PC-9 (cell line): ENCODE measurements around the gene TPP1. TPM values are rescaled to one million over a fixed set of nuclear protein-coding genes. Genes with fewer than 3 reads are reported as not detected.

Experiments
- BruUV-seq: library from RNA; stranded (reverse); fragments of 400-500 nt; replicated peaks from 2 replicates; lab custom pipeline; 2021; lab: Mats Ljungman, UMichigan
- CTCF ChIA-PET: fragments of 300-600 bp; sonication (Branson Sonifier 250); formaldehyde crosslinking; loops from one replicate; lab custom pipeline; 2022; ENCODE audit warnings: antibody characterized with exemption; lab: Charles Lee
- POLR2A ChIA-PET: fragments of 300-600 bp; sonication (Branson Sonifier 250); formaldehyde crosslinking; loops from one replicate; lab custom pipeline; 2022; ENCODE audit warnings: antibody characterized with exemption; ENCODE audit not compliant: unreplicated experiment; lab: Charles Lee
- DNase-seq, 2 experiments: peaks; one replicate each; pipeline versions ENCODE4 v3.0.0 to v3.0.0-alpha.2; 2015 to 2022; ENCODE audit warnings: mixed read lengths in 1 of 2
- H2AFZ ChIP-seq: fragments of 200-600 bp; sonication (generic); 2 replicates; pipeline ENCODE4 v1.8.1; 2017; ENCODE audit warnings: antibody characterized with exemption
- H3F3A ChIP-seq: fragments of 200-600 bp; sonication (generic); 2 replicates; pipeline ENCODE4 v1.8.1; 2017; ENCODE audit warnings: antibody characterized with exemption, mild to moderate bottlenecking, low read depth; ENCODE audit not compliant: insufficient read depth
- H3K27ac ChIP-seq: fragments of 200-600 bp; sonication (generic); 2 replicates; pipeline ENCODE4 v1.6.1; 2016; ENCODE audit warnings: mixed run types
- H3K27me3 ChIP-seq: fragments of 200-600 bp; sonication (generic); 2 replicates; pipeline ENCODE4 v1.6.1; 2016; ENCODE audit warnings: low read depth, mixed run types; ENCODE audit not compliant: insufficient read depth
- H3K36me3 ChIP-seq: fragments of 200-600 bp; sonication (generic); 2 replicates; pipeline ENCODE4 v1.6.1; 2016; ENCODE audit warnings: low read depth, mixed run types
- H3K4me1 ChIP-seq: fragments of 200-600 bp; sonication (generic); replicated peaks from 2 replicates; pipeline ENCODE4 v1.6.1; 2016; ENCODE audit warnings: mixed run types; ENCODE audit not compliant: insufficient read depth
- H3K4me2 ChIP-seq: fragments of 200-600 bp; sonication (generic); 2 replicates; pipeline ENCODE4 v1.6.1; 2017; ENCODE audit warnings: mixed run types
- H3K4me3 ChIP-seq: fragments of 200-600 bp; sonication (generic); 2 replicates; pipeline ENCODE4 v1.6.1; 2016; ENCODE audit warnings: mixed run types
- H3K79me2 ChIP-seq: fragments of 200-600 bp; sonication (generic); 2 replicates; pipeline ENCODE4 v1.6.1; 2017; ENCODE audit warnings: low read depth, mixed run types
- H3K9me2 ChIP-seq: fragments of 200-600 bp; sonication (generic); 2 replicates; pipeline ENCODE4 v1.8.1; 2017; ENCODE audit warnings: mild to moderate bottlenecking; ENCODE audit not compliant: insufficient read depth
- H3K9me3 ChIP-seq: fragments of 200-600 bp; sonication (generic); 2 replicates; pipeline ENCODE4 v1.8.1; 2016; ENCODE audit warnings: low read depth; ENCODE audit not compliant: insufficient read depth
- H4K20me1 ChIP-seq: fragments of 200-600 bp; sonication (generic); 2 replicates; pipeline ENCODE4 v1.8.1; 2017; ENCODE audit not compliant: insufficient read depth
- CTCF ChIP-seq: fragments of 200-600 bp; sonication (generic); conservative IDR thresholded peaks from 2 replicates; pipeline ENCODE4 v1.6.1; 2017; ENCODE audit warnings: mixed run types, antibody characterized with exemption, mild to moderate bottlenecking, moderate library complexity
- EZH2 ChIP-seq: fragments of 200-600 bp; sonication (generic); IDR thresholded peaks from 2 replicates; pipeline ENCODE4 v1.8.0; 2017; ENCODE audit warnings: antibody characterized with exemption, low read depth
- intact Hi-C: fragments of 100-400 bp; cut with micrococcal nuclease; formaldehyde crosslinking; loops from one replicate; pipeline ENCODE4 v1.10.0; 2022; ENCODE audit not compliant: unreplicated experiment
- total RNA-seq: library from RNA; stranded (reverse); gene quantifications from 2 replicates; pipeline ENCODE4 v1.2.3, GENCODE V29; 2021

Gene TPP1
- total RNA-seq, 1 experiment from 2014 or later, result 31.4 TPM

GRCh38 chr11:6563121-6563619 lies 56.1 kb downstream of the TPP1 start:
- POLR2A ChIA-PET, result no interaction called here
- intact Hi-C loops, result no loop called here

More at GRCh38 chr11:6563121-6563619, 56.1 kb downstream of the TPP1 start:
- Histone ChIP-seq H3K79me2 (no peaks in the 10 kb centered on the region), H3K9me2 (no peaks in the 10 kb centered on the region), H3K4me3 (no peak overlapping the region), H3F3A (no peaks in the 10 kb centered on the region), H3K36me3 (no peaks in the 10 kb centered on the region), H3K27ac (no peak overlapping the region), H3K27me3 (no peaks in the 10 kb centered on the region), H4K20me1 (no peaks in the 10 kb centered on the region), H3K4me2 (no peak overlapping the region), H3K9me3 (no peaks in the 10 kb centered on the region), H2AFZ (no peak overlapping the region), H3K4me1 (no peaks in the 10 kb centered on the region)
- BruUV-seq, result no TSS peak
- no peak for DNase-seq
- CTCF ChIA-PET, result no interaction called here
- TF ChIP-seq EZH2 (no peak), CTCF (no peak)

Other genes starting within 250 kb of the TPP1 start
- gene SMPD1, start 228.9 kb downstream of the TPP1 start, total RNA-seq, result 7.2 and 9.2 TPM in 2 replicates
- gene APBB1, start 200.3 kb downstream of the TPP1 start, total RNA-seq, result 0.90 and 1.4 TPM in 2 replicates
- 0.68 TPM in 1 of 2 replicates, not detected in the other for gene HPX, start 178.4 kb downstream of the TPP1 start, total RNA-seq
- 7.1 and 9.0 TPM in 2 replicates for gene TRIM3, start 145.5 kb downstream of the TPP1 start, total RNA-seq
- 42.7 and 49.5 TPM in 2 replicates for gene ARFIP2, start 138.1 kb downstream of the TPP1 start, total RNA-seq
- 18.5 and 22.3 TPM in 2 replicates for gene TIMM10B, start 137.9 kb downstream of the TPP1 start, total RNA-seq
- gene DNHD1, start 122.1 kb downstream of the TPP1 start, total RNA-seq, result 13.9 and 14.0 TPM in 2 replicates
- gene RRP8, start 15.8 kb downstream of the TPP1 start, total RNA-seq, result 10.0 and 10.1 TPM in 2 replicates
- 65.3 and 69.7 TPM in 2 replicates for gene ILK, start 15.6 kb downstream of the TPP1 start, total RNA-seq
- gene TAF10, start 7.2 kb downstream of the TPP1 start, total RNA-seq, result 51.5 and 61.2 TPM in 2 replicates
- gene DCHS1, start 36.4 kb upstream of the TPP1 start, total RNA-seq, result 0.20 and 0.22 TPM in 2 replicates
- 35.5 and 42.4 TPM in 2 replicates for gene MRPL17, start 63.9 kb upstream of the TPP1 start, total RNA-seq
- 0.11 and 0.25 TPM in 2 replicates for gene OR2AG2, start 152.6 kb upstream of the TPP1 start, total RNA-seq
- gene OR2AG1, start 163.6 kb upstream of the TPP1 start, total RNA-seq, result not detected in 2 replicates
- gene OR6A2, start 180.3 kb upstream of the TPP1 start, total RNA-seq, result 0.48 TPM in 1 of 2 replicates, not detected in the other
- not detected in 2 replicates for gene OR10A5, start 226.3 kb upstream of the TPP1 start, total RNA-seq
- gene OR10A2, start 243.6 kb upstream of the TPP1 start, total RNA-seq, result not detected in 2 replicates